GM12873 (cell line): ENCODE results near the gene POU2F3.

Experiments used
- TF ChIP-seq, protein P1 (sequence below): IDR thresholded peaks from 2 replicates; pipeline ENCODE4 v1.5.1; 2012; ENCODE audit warnings: low read depth, mild to moderate bottlenecking, moderate library complexity, low read length, control low read depth; ENCODE audit not compliant: insufficient read depth; ENCODE audit errors: missing control alignments

The POU2F3 gene

DNA sequence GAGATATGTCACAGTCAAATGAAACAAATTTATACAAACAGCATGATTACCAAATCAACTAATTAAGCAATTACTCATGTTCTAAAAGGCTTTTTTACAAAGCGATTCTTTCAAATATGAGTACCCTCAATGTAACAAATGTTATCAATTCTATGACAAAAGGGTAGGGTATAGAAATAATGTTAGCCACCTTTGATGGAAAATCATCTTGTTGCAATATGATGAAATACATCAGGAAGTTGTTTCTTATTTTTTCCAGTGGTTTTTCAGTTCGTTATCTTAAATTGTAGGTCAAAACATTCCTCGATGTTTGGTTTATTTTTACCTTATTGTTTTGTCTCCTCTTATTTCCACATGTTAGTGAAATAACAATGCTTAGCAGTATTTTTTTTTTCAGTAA lies 102.7 kb downstream of the POU2F3 start:
- TF ChIP-seq, protein P1, sequence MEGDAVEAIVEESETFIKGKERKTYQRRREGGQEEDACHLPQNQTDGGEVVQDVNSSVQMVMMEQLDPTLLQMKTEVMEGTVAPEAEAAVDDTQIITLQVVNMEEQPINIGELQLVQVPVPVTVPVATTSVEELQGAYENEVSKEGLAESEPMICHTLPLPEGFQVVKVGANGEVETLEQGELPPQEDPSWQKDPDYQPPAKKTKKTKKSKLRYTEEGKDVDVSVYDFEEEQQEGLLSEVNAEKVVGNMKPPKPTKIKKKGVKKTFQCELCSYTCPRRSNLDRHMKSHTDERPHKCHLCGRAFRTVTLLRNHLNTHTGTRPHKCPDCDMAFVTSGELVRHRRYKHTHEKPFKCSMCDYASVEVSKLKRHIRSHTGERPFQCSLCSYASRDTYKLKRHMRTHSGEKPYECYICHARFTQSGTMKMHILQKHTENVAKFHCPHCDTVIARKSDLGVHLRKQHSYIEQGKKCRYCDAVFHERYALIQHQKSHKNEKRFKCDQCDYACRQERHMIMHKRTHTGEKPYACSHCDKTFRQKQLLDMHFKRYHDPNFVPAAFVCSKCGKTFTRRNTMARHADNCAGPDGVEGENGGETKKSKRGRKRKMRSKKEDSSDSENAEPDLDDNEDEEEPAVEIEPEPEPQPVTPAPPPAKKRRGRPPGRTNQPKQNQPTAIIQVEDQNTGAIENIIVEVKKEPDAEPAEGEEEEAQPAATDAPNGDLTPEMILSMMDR, result no peak

DNA sequence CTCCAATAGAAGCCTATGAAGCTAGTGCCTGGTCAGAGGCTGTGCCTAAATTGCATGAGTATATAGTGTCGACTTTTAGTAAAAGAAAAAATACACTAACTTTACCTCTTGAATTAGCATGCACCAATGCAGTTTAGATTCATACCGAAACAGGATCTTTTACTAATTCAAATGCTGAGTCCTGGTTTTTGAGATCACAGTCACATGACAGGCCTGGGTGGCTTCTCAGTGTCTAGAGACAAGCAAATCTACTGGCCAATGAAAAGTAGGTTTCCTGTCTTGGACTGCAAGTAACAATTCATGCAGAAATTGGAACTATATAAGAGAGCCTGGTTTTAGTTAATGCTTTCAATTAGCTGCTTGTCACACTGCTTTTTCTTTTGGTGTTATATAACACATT lies 103.5 kb downstream of the POU2F3 start:
- TF ChIP-seq, protein P1, result no peak

DNA sequence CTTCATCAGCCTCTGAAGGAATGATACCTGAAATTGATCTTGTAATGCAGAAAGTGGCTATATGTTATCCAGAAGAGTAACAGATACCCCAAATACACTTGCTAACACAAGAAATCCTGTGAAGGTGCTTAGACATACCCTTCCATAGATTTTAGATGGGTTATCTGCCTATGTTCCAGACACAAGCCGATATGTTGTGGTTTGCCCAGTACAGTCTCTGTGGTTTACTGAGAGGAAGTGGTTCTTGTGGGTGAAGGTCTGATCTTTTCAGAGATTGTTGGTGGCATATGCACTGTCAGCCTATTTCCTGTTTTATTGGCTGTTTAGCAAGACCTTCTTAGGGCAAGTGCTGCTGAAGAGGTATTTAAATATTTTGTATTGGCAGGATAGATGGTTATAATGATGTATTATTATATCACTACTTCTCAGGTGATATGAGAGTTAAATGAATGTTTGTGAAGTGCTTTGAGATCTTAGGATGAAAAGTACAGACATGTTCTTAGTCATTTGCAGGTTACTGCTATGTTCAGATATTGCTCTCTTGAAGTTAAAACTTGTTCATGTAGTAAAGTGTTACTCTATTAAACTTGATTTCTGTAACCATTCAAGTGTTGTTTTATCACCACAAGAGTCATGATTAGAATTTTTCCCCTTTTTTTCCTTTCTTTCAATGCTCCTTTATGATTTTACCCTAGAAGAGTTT lies 104.5 kb downstream of the POU2F3 start:
- TF ChIP-seq, protein P1, result no peak

DNA sequence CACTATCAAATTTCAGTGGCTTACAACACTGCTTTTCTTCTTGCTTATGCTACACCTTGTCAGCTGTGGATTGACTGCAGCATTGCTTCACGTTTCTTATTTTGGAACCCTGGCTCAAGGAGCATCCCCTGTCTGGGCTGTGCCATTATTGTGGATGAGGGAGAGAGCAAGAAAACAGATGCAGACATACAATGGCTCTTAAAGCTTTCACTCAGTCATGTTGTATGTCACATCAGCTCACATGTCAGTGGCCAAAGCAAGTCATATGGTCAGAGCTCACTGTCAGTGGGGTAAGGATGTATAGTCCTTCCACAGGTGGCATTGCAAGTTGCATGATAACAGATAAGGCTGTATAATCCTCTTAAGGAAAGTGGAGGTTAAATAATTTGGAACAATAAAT lies 106.3 kb downstream of the POU2F3 start:
- TF ChIP-seq, protein P1, result no peak

DNA sequence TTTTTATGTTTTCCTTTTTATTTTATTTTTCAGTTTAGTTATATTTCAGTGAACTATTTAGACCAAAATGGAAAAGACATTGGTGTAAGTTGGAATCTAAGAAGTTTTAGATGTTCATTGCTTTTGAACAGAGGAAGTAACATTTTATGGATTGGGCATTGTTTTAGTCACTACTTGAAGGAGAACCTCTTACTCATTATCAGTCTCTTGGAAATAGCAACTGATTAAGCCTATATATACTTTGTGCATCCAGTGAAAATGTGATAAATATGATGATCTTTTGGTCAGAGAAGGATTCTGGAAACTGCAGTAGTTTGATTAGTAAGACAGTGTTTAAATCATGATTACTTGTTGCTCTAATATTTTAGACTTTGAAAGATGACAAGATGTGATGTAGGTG lies 110.7 kb downstream of the POU2F3 start:
- TF ChIP-seq, protein P1, result no peak

DNA sequence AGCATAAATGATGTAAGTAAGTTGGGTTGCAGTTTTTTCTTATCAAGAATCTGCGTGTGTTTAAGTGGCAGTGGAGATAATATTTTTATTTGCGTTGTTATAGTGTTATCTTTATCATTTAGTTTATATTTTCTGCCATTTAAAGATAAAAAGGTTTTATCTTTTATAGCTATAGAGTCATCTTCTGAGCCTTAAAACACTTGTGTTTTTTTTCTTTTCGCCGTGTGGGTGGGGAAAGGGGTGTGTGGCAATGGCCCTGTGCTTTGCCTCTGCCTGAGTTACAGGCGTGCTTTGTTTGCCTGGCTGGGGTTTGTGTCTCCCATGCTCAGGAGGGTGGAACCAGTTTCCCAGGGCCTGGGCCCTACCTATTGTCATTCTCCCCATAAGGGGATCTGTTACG lies 112.5 kb downstream of the POU2F3 start:
- TF ChIP-seq, protein P1, result no peak

DNA sequence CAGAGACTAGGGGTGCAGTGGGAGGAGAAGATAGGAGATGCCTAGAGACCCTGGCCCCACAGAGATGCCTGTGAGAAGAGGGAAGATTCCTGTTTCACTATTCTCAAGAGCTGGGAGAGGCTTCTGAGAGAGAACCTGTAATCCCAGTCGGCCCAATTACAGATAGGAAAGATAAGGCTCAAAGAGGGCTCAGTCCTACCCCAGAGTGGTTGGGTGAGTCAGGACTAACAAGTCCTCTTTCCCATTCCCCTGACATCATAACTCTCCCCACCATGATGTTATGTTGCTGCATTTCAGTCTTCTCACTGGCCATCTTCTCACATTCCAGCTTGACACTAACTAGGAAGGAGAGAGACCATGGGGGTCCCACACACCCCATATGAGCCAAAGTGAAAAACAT lies 114.1 kb downstream of the POU2F3 start:
- TF ChIP-seq, protein P1, result no peak
